Thyroid gland (tissue), 4 donors: ENCODE results near the gene PARM1. TPM values are rescaled to one million over a fixed set of nuclear protein-coding genes. Genes with fewer than 3 reads are reported as not detected.

ENCODE experiments used
- DNase-seq, 2 donors: peaks; one replicate each; pipeline ENCODE4 v3.0.0-alpha.2; 2019
- H3K27ac ChIP-seq, 3 donors: fragments of 200-600 bp; sonication (generic); 1 replicate in 2 of 3; 2 replicates in 1 of 3; pipeline ENCODE4 v1.5.1; 2016 to 2019; ENCODE audit warnings: mild to moderate bottlenecking in 1 of 3, moderate library complexity in 1 of 3
- H3K27me3 ChIP-seq: fragments of 200-600 bp; sonication (generic); one replicate; pipeline ENCODE4 v1.5.1; 2019
- H3K36me3 ChIP-seq, 2 donors: fragments of 200-600 bp; sonication (generic); one replicate each; pipeline ENCODE4 v1.5.1; 2016 to 2019
- H3K4me1 ChIP-seq, 2 donors: fragments of 200-600 bp; sonication (generic); one replicate each; pipeline ENCODE4 v1.5.1; 2017 to 2019
- H3K4me3 ChIP-seq, 3 donors: fragments of 200-600 bp; sonication (generic); replicated peaks in 1 of 3; 1 replicate in 2 of 3; 2 replicates in 1 of 3; pipeline ENCODE4 v1.5.1; 2016; ENCODE audit warnings: mild to moderate bottlenecking in 1 of 3
- H3K9me3 ChIP-seq: fragments of 200-600 bp; sonication (generic); one replicate; pipeline ENCODE4 v1.5.1; 2017
- POLR2A ChIP-seq, 2 donors: fragments of 450-650 bp; IDR thresholded peaks; one replicate each; pipeline ENCODE4 v1.6.1; 2017; ENCODE audit warnings: antibody characterized with exemption in 2 of 2, mild to moderate bottlenecking in 2 of 2, moderate library complexity in 1 of 2
- WGBS, 2 donors: methylation state at CpG; one replicate each; pipeline ENCODE4 v1.1.5; 2017; 5-methylcytosine and 5-hydroxymethylcytosine counted together
- intact Hi-C: fragments of 100-400 bp; cut with DNase I; formaldehyde crosslinking; loops from one replicate; pipeline ENCODE4 v1.15.1; 2023
- total RNA-seq, 4 donors: library from RNA; depleted of rRNA; stranded (reverse); fragments of >200 nt; gene quantifications; one replicate each; pipeline ENCODE4 v1.2.3, GENCODE V29; 2016
- TF ChIP-seq, protein P1 (sequence below), 6 experiments: fragments of 200-600 bp in 3 of 6; fragments of 450-650 bp in 3 of 6; sonication (generic) in 3 of 6; IDR thresholded peaks; one replicate each; pipeline ENCODE4 v1.5.1; 2016 to 2019; ENCODE audit warnings: antibody characterized with exemption in 6 of 6, mild to moderate bottlenecking in 2 of 6, inconsistent platforms in 1 of 6, moderate library complexity in 1 of 6

The PARM1 gene
- total RNA-seq, 4 donors from 2014 or later, result 319 to 575 (median 470) TPM

DNA sequence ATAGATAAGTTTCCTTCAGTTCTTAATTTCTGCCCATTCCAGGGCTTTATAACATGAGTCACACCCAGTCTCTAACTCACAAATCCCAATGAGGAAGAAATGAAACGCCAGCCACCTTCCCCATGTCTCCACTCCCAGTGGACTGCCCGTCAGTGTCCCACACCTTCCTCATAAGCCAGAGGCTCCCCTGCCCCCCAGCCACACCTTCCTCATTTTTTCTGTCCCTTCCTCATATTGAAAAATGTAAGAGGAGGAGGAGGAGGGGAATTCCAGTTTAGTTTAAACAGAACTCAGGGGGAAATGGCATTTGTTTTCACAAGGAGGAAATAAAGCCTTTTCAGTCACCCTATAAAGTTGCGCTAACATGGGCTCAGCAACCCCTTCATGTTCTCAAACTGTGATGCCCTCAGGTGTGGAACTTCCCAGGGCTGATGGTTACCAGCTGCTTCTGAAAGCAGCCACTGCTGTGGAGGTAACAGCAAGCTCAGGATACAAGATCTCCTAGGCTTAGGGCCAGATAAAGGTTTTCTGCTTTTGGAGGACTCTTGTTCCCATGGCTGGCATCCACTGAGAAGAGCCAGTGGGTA lies 97.8 kb downstream of the PARM1 start:
- no peak overlapping the region for H3K4me3 ChIP-seq
- peak overlapping the region; percentile 39 to 93 (median 45) for H3K27ac ChIP-seq
- WGBS, 2 donors, result 76 to 84% methylated on average over 3 of the region's 3 CpGs
- TF ChIP-seq, protein P1, sequence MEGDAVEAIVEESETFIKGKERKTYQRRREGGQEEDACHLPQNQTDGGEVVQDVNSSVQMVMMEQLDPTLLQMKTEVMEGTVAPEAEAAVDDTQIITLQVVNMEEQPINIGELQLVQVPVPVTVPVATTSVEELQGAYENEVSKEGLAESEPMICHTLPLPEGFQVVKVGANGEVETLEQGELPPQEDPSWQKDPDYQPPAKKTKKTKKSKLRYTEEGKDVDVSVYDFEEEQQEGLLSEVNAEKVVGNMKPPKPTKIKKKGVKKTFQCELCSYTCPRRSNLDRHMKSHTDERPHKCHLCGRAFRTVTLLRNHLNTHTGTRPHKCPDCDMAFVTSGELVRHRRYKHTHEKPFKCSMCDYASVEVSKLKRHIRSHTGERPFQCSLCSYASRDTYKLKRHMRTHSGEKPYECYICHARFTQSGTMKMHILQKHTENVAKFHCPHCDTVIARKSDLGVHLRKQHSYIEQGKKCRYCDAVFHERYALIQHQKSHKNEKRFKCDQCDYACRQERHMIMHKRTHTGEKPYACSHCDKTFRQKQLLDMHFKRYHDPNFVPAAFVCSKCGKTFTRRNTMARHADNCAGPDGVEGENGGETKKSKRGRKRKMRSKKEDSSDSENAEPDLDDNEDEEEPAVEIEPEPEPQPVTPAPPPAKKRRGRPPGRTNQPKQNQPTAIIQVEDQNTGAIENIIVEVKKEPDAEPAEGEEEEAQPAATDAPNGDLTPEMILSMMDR (IDR thresholded peaks at IDR 0.05), result no peak
- no peak for TF ChIP-seq POLR2A (IDR thresholded peaks at IDR 0.05)
- peaks cover 43 to 57% of the 10 kb centered on the region in 2 donors for H3K4me1 ChIP-seq
- H3K9me3 ChIP-seq, result no peaks in the 10 kb centered on the region
- H3K36me3 ChIP-seq, result peaks cover 0 to 4% of the 10 kb centered on the region in 2 donors
- H3K27me3 ChIP-seq, result no peaks in the 10 kb centered on the region
- peak in 1 of 2 donors; percentile 8 for DNase-seq
- intact Hi-C loops, result no loop called here

- 24 to 32% methylated on average over 1 of the region's 1 CpG for WGBS, 2 donors
- H3K9me3 ChIP-seq, result no peaks in the 10 kb centered on the region
- peak overlapping the region in 2 of 3 donors; percentile 39 to 93 for H3K27ac ChIP-seq
- DNase-seq, result no peak
- H3K4me3 ChIP-seq, result no peak overlapping the region
- H3K4me1 ChIP-seq, result peaks cover 43 to 55% of the 10 kb centered on the region in 2 donors
- intact Hi-C loops, result no loop called here
- no peaks in the 10 kb centered on the region for H3K27me3 ChIP-seq
- TF ChIP-seq POLR2A (IDR thresholded peaks at IDR 0.05), result no peak
- TF ChIP-seq, protein P1 (IDR thresholded peaks at IDR 0.05), result no peak
- H3K36me3 ChIP-seq, result peaks cover 0 to 4% of the 10 kb centered on the region in 2 donors
Observed at GRCh38 chr4:75031775-75032174, 98.9 kb downstream of the PARM1 start.

DNA sequence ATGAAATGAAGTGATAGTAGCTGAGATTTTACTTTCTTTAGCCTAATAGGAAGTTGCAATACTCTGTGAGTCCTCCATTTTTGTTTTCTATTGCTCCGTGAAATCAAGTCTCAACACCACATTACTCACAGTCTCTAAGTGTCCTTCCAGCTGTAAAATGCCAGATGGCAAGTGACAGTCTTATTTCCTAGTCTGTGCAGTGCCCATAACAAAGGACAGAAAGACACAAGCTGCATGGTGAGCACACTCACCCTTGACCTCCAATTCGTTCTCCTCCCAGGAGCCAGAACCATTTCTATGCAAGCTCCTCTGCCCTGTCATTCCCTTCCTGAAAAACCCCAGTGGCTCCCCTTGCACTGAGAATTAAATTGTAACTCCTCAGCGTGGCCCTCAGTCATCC lies 101.6 kb downstream of the PARM1 start:
- no peak overlapping the region for H3K4me3 ChIP-seq
- H3K4me1 ChIP-seq, result peaks cover 25 to 32% of the 10 kb centered on the region in 2 donors
- intact Hi-C loops, result no loop called here
- H3K27me3 ChIP-seq, result no peaks in the 10 kb centered on the region
- no peak for DNase-seq
- peaks cover 0 to 4% of the 10 kb centered on the region in 2 donors for H3K36me3 ChIP-seq
- whole genome bisulfite sequencing, 2 donors, result 85 to 90% methylated on average over 3 of the region's 3 CpGs
- no peak for TF ChIP-seq POLR2A (IDR thresholded peaks at IDR 0.05)
- TF ChIP-seq, protein P1 (IDR thresholded peaks at IDR 0.05), result no peak
- H3K27ac ChIP-seq, result no peak overlapping the region
- no peaks in the 10 kb centered on the region for H3K9me3 ChIP-seq

- TF ChIP-seq, protein P1 (IDR thresholded peaks at IDR 0.05), result no peak
- no peak for TF ChIP-seq POLR2A (IDR thresholded peaks at IDR 0.05)
- H3K4me1 ChIP-seq, result peaks cover 19 to 24% of the 10 kb centered on the region in 2 donors
- H3K36me3 ChIP-seq, result peaks cover 0 to 4% of the 10 kb centered on the region in 2 donors
- intact Hi-C loops, result no loop called here
- DNase-seq, result no peak
- 85 to 95% methylated on average over 5 of the region's 5 CpGs for whole genome bisulfite sequencing, 2 donors
- no peak overlapping the region for H3K27ac ChIP-seq
- no peak overlapping the region for H3K4me3 ChIP-seq
- H3K27me3 ChIP-seq, result no peaks in the 10 kb centered on the region
- no peaks in the 10 kb centered on the region for H3K9me3 ChIP-seq
Observed at GRCh38 chr4:75035321-75035720, 102.4 kb downstream of the PARM1 start.

DNA sequence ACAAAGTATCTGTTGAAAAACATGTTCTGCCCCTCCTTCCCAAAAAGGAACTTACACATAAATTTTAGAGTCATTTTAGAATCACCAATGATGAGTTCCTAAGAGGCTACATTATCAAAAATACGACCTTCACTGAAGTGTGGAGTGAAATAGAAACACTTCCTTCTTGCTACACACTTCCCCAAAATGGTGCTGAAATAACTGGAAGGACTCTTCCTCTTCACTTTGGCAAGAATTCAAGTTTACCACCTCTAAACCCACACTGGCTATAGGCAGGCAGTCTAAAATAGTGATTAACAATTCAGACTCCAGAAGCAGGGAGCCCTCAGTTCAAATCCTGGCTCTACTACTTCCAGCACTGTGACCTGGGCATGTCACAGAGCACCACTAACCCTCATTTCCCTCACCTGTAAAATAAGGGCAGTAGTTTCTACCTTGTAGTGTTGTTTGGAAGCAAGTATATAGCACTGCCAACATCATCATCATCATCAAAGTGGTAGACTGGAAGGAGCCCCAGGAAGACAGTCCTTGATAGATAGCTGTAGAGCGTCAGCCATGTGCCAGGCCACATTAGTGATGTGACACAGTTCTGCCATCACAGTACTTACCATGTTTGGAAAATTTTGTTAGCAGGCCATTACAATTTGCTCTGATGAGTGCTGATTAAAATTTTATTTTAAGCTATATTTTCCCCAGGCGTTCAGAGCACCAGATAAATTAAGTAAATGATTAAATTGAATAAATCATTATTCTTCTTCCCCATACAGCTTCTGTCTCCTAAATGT lies 103.3 kb downstream of the PARM1 start:
- peaks cover 0 to 4% of the 10 kb centered on the region in 2 donors for H3K36me3 ChIP-seq
- H3K27me3 ChIP-seq, result no peaks in the 10 kb centered on the region
- H3K4me3 ChIP-seq, result no peak overlapping the region
- H3K9me3 ChIP-seq, result no peaks in the 10 kb centered on the region
- H3K27ac ChIP-seq, result no peak overlapping the region
- WGBS, 2 donors, result 79 to 85% methylated on average over 3 of the region's 3 CpGs
- no peak for DNase-seq
- intact Hi-C loops, result no loop called here
- H3K4me1 ChIP-seq, result peaks cover 11 to 14% of the 10 kb centered on the region in 2 donors
- TF ChIP-seq, protein P1 (IDR thresholded peaks at IDR 0.05), result no peak
